Kidney glomerular epithelial cell (primary cell): ENCODE measurements around the gene POU2F3.
"Not testable (repeated sequence)": the region's sequence is repeated elsewhere in the genome, so short reads cannot be mapped to it uniquely, and the experiment has no call there.

Experiments
- DNase-seq: peaks from one replicate; lab custom pipeline; 2025; lab: John Stamatoyannopoulos, UW

POU2F3 gene

DNA sequence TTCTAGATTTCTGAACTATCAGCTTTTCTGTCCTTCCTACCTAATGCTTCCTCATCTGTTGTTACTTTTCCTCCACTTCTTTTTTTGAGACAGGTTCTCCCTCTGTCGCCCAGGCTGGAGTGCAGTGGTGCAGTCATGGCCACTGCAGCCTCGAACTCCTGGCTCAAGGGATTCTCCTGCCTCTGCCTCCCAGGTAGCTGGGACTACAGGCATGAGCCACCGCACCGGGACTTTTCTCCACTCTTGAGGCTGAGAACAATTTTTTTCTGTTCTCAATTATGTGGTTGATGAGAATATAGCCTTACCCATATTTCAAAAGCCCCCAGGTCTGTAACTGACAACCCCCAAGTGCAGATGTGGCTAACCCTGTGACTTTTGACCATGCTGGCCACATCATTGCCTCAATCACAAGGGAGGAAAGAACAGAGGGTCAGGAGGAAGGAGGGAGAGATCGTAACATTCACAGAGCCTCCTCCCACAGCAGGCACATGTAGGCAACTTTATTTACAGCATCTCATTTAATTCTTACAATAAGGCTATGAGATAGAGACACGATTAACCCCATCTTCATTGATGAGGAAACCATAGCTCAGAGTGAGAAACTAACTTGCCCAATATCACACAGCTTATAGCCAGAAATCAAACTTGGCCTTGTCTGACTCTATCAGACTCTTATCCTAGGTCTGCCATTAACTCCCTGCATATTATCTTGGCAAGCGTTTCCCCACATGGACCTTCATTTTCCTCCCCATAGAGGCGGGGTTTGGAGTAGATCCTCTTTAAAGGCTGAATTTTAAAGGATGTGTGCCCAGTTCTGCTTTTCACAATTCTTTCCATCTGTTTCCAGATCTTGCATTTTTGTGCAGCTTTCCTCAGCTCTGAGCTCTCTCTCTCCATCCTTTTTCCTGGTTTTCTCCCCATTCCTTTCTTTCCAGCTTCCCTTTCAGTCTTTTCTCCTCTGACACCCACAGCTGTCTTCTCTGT is 9.6 kb downstream of the POU2F3 start:
- DNase-seq, result no peak

GRCh38 chr11:120253377-120253776 is 13.4 kb downstream of the POU2F3 start:
- DNase-seq, result not testable (repeated sequence)

- DNase-seq, result no peak
Measured at GRCh38 chr11:120254788-120255518, 15.0 kb downstream of the POU2F3 start.

- DNase-seq, result no peak
Measured at GRCh38 chr11:120255519-120255866, 15.6 kb downstream of the POU2F3 start.

DNA sequence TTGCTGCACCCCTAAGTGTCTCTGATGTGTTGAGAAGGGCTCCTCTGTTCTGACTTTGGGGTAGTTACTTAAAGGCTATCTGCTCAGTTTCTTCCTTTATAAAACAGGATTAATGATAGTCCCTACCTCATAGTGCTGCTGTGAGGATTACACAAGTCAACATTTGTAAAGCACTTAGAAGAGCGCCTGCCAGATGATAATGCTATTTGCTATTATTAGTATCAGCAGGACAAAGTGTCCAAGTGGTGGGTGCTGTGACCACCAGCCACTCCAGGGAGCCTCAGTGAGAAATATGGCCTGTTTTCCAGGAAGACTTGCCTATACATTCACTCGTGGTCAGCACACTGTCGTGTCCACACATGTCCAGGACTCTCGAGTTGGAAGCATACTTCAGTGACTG is 16.2 kb downstream of the POU2F3 start:
- DNase-seq, result no peak

- no peak for DNase-seq
Measured at GRCh38 chr11:120256779-120257178, 16.8 kb downstream of the POU2F3 start.

- no peak for DNase-seq
Measured at GRCh38 chr11:120257346-120257745, 17.4 kb downstream of the POU2F3 start.

GRCh38 chr11:120258661-120259060 is 18.7 kb downstream of the POU2F3 start:
- DNase-seq, result no peak

DNA sequence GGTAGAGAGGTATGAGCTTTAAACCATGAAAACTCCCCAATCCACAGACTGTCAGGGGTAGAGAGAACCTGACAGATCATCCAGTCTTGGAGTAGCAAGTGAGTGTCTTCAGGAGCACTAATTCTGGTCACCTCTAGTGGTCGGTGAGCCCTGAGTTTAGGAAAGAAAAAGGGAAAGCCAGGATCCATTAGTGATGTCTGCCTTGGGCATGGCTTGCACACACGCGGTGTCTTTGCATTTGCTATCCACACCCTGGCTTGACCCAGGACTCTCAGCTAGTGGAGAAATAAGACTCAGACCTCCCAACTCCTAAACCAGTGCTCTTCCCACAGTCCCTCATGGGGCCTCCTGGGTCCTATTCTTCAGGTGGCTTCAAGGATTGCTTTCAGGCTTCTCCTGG is 19.3 kb downstream of the POU2F3 start:
- DNase-seq, result no peak

DNA sequence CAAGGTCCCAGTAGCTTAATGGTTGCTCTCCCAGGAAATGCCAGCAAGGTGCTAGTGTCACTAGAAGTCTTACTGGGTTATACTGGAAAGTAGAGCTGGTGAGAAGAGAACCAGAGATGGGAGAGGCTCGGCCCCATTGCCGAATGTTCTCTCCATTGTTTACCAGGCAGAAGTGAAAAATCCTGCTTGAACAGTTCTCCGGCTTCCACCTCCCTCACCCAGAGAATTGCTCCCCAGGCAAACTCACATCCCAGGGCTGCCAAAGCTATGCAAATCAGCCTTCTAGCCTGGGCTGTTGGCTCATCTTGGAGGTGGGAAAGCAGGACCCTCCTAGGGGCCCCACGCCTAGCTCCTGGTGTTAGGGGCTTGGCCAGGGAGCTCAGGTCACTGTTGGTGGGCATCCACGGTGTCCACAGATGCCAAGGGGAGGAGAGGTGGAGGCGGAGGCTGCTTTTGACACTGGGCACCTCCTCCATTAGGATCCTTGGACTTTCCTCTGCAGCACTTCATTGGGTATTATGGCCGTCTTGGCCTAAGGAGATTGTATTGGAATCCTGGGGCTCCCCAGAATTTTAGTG is 20.1 kb downstream of the POU2F3 start:
- no peak for DNase-seq

DNA sequence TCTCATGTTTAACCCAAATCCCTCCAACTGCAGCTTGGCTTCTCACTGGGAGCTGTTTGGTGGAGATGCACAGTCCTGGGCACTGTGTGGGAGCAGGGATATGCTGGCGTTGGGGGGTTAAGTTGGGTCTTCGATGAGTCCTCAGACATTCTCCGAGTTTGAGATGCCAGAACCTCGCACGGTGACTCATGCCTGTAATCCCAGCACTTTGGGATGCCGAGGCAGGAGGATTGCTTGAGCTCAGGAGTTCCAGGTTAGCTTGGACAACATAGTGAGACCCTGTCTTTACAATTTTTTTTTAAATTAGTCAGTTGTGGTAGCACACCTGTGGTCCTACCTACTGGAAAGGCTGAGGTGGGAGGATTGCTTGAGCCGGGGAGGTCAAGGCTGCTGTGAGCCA is 20.7 kb downstream of the POU2F3 start:
- DNase-seq, result no peak

DNA sequence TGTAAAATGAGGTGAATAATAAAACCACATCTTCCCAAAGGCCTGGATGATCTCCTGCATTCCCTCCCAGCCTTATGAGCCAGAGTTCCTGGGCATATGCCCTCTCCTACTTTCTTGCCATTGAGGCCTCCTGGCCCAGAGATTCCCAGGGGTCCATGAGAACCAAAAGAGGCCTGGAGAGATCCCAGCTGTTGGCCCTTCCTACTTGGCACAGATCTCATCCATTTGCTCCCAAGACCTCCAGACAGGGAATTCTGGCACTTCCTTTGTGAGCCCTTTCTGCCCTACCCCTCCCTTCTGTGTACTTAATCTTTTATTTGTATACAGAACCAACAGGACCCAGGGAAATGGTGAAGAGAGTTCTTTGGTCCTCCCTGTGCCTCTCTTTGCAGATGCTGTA is 21.4 kb downstream of the POU2F3 start:
- no peak for DNase-seq

DNA sequence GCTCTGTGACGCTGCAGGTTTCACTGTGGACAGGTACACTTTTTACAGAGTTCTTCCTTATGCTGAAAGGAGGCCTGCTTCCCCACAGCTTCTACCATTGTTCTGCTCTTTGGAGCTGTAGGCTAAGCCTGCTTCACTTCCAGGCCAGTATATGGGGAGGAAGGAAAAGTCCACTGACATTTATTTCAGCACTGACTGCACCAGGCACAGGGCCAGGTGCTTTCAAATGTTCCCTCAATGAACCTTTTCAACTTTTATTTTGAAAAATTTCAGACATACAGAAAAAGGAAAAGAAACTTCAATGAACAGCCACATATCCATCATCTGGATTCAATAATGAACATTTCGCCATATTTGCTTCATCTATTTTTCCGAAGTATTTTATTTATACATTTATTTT is 22.0 kb downstream of the POU2F3 start:
- DNase-seq, result no peak

GRCh38 chr11:120267319-120267718 is 27.4 kb downstream of the POU2F3 start:
- no peak for DNase-seq

- DNase-seq, result no peak
Measured at GRCh38 chr11:120268686-120269085, 28.7 kb downstream of the POU2F3 start.

DNA sequence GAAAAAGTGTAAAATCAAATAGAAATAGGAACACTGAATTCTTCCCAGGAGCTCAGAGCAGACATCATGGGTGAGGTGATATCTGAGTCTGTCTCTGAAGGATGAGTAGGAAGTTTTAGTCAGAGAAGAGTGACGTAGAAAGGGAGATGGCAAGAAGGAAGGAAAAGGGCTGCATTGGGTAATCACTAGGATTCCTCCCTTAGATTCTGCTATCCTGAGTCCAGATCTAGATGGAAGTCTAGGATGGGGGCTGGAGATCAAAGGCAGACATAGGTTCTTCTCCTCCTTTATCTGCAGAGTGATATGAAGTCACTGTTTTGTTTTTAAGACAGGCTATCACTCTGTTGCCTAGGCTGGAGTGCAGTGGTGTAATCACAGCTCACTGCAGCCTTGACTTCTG is 30.4 kb downstream of the POU2F3 start:
- no peak for DNase-seq

GRCh38 chr11:120271672-120272071 is 31.7 kb downstream of the POU2F3 start:
- no peak for DNase-seq

GRCh38 chr11:120272303-120272702 is 32.4 kb downstream of the POU2F3 start:
- DNase-seq, result peak; percentile 70

DNA sequence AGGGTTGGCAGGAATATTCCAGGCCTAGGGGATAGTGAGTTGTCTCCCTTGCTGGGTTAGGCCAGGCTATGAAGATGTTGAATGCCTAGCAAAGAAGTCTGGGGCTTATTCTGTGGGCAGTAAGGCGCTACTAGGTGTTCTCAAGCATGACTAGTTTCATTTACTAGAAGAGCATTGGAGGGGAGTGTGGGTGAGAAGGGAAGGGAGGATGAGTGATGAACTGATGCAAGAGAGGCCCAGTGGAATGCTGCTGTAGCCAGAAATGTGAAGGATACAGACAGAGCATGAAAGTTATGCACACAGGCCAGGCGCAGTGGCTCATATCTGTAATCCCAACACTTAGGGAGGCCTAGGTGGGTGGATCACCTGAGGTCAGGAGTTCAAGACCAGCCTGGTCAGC is 33.5 kb downstream of the POU2F3 start:
- DNase-seq, result peak; percentile 93

GRCh38 chr11:120273956-120274355 is 34.0 kb downstream of the POU2F3 start:
- not testable (repeated sequence) for DNase-seq

DNA sequence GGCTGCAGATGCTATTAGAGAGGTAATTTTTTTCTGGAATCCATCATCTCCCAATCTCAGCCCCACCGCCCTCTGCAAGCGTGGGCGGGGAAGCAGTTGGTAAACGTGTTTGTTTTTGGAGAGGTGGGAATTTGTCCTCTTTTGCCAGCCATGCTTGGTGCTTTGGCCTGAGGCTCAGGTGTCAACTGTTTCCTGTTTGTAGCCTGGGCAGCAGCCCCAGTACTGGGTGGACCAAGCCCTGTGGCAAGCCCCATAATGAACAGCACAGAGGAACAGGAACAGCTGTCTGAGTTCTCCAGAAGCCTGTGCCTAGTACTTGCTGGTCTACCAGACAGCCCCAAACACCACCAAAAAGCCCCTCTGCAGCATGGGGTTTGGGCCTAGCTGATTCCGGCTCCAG is 39.6 kb downstream of the POU2F3 start:
- no peak for DNase-seq

DNA sequence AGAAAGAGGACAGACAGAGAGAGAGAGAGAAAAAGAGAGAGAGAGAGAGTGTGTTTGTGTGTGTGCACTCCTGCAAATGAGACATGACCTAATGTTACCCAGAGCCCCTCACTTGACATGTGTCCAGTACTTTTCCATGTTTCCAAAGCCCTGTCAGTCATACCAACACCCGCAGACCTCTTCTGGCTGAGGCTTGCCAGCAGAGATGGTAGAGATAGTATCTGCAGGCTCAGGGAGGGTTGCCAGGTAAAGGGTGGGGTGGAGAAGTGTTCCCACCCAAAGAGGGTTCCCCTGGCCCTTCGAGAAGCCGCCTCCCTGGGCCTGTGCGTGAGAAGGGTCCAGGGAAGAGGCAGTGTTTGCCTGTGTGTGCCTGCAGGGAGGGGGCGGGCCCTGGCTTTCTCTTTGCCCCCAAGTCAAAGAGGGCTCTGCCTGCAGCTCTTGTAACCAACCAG is 40.7 kb downstream of the POU2F3 start:
- no peak for DNase-seq
